ENCODE results near the gene FAM114A2.

DNA sequence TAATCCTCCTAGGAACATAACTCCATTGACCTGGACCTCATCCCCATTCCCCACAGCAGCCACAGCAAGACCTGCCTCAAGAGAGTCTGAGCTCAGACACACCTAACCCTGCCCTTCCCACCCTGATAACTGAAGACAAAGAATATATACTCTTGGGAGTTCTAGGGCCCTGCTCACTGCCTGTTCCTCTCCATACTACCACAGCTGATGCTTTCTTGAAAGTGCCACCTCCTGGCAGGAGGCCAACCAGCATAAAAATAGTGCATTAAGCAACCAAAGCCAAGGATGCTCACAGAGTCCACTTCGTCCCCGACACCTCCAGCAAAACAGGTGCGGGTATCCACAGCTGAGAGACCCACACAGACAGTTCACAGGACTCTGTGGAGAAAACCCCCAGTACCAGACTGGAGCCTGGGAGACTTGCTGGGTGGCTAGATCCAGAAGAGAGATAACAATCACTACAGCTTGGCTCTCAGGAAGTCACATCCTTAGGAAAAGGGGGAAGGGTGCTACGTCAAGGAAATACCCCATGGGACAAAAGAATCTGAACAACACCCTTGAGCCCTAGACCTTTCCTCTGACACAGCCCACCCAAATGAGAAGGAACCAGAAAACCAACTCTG lies 23.5 kb downstream of the FAM114A2 start:
- TF ChIP-seq RAD21 (IDR thresholded peaks at IDR 0.05; ENCODE audit: low read depth) (no peak), POLR2AphosphoS5 (IDR thresholded peaks at IDR 0.05; ENCODE audit: low read depth, low read length) (no peak), POLR2A (IDR thresholded peaks at IDR 0.05; ENCODE audit: borderline replicate concordance, extremely low read depth, insufficient read depth, insufficient read length) (no peak), TCF7L2 (IDR thresholded peaks at IDR 0.05; ENCODE audit: borderline replicate concordance, extremely low read depth, insufficient read depth, insufficient read length) (no peak), EZH2 (IDR thresholded peaks at IDR 0.05) (no peak), SRF (IDR thresholded peaks at IDR 0.05; ENCODE audit: low read depth) (no peak), ZFX (IDR thresholded peaks at IDR 0.05) (no peak), YY1 (IDR thresholded peaks at IDR 0.05; ENCODE audit: extremely low read depth, insufficient replicate concordance, low read depth, low read length) (no peak), JUND (IDR thresholded peaks at IDR 0.05) (no peak)
- TF ChIP-seq, protein P1, sequence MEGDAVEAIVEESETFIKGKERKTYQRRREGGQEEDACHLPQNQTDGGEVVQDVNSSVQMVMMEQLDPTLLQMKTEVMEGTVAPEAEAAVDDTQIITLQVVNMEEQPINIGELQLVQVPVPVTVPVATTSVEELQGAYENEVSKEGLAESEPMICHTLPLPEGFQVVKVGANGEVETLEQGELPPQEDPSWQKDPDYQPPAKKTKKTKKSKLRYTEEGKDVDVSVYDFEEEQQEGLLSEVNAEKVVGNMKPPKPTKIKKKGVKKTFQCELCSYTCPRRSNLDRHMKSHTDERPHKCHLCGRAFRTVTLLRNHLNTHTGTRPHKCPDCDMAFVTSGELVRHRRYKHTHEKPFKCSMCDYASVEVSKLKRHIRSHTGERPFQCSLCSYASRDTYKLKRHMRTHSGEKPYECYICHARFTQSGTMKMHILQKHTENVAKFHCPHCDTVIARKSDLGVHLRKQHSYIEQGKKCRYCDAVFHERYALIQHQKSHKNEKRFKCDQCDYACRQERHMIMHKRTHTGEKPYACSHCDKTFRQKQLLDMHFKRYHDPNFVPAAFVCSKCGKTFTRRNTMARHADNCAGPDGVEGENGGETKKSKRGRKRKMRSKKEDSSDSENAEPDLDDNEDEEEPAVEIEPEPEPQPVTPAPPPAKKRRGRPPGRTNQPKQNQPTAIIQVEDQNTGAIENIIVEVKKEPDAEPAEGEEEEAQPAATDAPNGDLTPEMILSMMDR (IDR thresholded peaks at IDR 0.05 in 2 of 3, conservative IDR thresholded peaks at IDR 0.05 in 1 of 3; ENCODE audit: borderline replicate concordance in 1 of 3, insufficient read depth in 1 of 3, low read depth in 2 of 3, low read length in 2 of 3) = no peak
- TF ChIP-seq, protein P2, sequence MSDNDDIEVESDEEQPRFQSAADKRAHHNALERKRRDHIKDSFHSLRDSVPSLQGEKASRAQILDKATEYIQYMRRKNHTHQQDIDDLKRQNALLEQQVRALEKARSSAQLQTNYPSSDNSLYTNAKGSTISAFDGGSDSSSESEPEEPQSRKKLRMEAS (IDR thresholded peaks at IDR 0.05) = no peak
